ENCODE results near the gene UBE2L5.

Gene UBE2L5

DNA sequence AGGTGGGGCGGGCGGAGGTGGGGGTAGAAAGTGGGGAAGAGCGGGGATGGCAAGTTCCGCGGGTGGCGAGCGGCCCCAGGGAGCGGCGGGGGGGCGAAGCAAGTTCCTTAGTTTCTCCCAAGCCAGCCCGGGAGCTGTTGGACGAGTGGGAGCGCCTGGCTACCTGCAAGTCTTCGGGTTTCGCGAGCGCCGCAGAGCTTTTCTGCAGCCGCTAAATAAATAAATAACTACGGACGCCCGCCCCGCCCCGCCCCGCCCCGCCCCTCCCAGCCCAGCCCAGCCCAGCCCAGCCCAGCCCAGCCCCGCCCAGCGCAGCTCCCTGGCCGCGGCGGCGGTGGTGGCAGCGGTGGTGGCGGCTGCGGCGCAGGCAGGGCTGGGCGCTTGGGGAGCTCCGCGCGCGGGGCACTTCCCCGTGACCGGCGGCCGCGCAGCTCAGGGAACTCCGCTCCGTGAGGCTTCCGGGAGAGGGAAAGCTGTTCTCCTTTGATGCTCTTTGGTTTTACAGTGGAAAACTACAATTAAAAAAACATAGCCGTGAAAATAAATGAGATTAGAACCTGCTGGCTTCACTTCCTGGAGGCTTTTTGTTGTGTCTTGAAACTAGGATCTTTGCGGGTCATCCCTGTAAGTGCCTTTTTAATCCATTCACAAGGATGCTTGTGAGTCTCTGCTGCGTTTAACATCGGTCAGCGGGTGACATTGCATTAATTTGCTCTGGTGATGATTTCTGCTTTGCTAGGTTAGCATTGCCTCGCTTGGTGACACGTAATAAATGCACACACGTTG lies at the start of gene UBE2L5:
UBE2L5 (plus strand) TSS at position 440 of the 786 bp plus-strand sequence. CDS start 5,498 bp downstream, outside the sequence.
- peak in 1 of 2 experiments; percentile 27 for DNase-seq

- DNase-seq = no peak
Observed at GRCh38 chr13:30373727-30374126, 48.6 kb upstream of the UBE2L5 start.

- DNase-seq = no peak
Observed at GRCh38 chr13:30375265-30375835, 46.9 kb upstream of the UBE2L5 start.

- peak; percentile 51 to 54 for DNase-seq
Observed at GRCh38 chr13:30376426-30377311, 45.6 kb upstream of the UBE2L5 start.

DNA sequence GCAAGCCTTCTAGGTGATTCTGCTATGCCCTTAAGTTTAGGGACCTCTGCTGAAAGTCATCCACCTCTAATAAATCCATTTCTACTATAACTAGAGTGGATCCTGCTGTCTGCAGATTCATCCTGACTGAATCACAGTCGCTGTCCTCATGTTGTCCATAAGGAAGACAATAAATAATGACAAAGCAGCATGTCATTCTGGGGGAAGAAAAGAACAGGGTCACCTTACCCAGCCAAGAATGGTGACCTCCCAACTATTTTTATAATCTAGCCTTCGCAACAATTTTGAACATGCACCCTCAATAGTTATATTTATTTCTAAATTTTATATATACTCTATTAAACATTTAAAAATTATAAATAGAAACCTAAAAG lies 45.0 kb upstream of the UBE2L5 start:
- no peak for DNase-seq

GRCh38 chr13:30378191-30378590 lies 44.1 kb upstream of the UBE2L5 start:
- no peak for DNase-seq

GRCh38 chr13:30381049-30381448 lies 41.2 kb upstream of the UBE2L5 start:
- no peak for DNase-seq

GRCh38 chr13:30382836-30383525 lies 39.3 kb upstream of the UBE2L5 start:
- DNase-seq = no peak

DNA sequence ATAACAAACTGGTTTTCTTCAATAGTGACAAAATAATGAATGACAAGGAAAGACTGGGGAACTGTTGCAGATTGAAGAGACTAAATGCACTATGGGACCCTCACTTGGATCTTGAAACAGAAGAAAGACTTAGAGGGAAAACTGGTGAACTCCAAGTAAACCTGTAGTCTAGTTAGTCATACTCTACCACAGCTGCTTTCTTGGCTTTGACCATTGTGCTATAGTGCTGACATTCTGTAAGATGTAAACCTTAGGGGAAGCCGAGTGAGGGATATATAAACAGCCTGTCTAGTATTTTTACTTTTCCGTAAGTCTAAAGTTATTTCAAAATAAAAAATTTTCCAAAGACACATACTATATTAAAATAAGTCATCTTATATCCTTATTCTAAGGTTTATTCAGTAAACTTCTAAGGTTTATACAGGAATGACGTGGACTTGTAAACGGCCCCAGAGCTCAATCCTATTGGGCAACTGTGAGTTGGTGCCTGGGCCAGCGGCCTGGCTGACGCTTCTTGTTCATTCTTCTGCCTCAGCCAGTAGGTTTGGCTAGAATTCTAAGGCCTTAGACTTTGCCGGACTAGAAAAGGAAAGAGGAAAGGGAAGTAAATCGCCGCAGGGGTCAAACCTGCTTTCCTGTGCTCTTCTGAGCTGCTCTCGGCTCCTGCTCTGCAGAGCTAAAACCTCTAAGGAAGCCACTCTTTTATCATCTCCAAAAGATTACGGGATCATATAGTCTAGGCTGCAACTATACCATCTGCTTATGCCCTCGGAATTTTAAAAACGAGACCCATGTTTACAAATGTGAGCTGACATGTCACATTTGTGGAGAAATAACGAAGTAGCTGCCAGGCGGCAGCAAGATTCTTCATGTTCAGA lies 33.6 kb upstream of the UBE2L5 start:
- DNase-seq = no peak

GRCh38 chr13:30391956-30392680 lies 30.2 kb upstream of the UBE2L5 start:
- no peak for DNase-seq

DNA sequence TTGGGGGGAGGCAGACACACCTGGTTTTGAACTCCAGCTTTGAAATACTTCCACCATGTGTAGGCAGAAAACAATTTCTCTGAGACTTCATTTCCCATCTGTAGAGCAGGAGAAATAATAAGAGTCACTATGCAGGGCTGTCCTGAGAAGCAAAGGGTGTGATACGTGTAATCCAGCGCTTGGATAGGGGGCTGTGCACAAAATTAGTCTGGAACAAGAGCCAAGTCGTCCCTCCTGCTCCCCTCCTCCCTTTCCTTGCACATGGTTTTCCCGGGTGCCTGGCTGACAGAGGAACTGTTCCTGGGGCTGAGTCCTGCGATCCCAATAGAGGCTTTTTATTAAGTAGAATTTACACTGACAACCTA lies 29.6 kb upstream of the UBE2L5 start:
- no peak for DNase-seq

GRCh38 chr13:30394751-30395191 lies 27.5 kb upstream of the UBE2L5 start:
- DNase-seq = peak; percentile 5 to 7

DNA sequence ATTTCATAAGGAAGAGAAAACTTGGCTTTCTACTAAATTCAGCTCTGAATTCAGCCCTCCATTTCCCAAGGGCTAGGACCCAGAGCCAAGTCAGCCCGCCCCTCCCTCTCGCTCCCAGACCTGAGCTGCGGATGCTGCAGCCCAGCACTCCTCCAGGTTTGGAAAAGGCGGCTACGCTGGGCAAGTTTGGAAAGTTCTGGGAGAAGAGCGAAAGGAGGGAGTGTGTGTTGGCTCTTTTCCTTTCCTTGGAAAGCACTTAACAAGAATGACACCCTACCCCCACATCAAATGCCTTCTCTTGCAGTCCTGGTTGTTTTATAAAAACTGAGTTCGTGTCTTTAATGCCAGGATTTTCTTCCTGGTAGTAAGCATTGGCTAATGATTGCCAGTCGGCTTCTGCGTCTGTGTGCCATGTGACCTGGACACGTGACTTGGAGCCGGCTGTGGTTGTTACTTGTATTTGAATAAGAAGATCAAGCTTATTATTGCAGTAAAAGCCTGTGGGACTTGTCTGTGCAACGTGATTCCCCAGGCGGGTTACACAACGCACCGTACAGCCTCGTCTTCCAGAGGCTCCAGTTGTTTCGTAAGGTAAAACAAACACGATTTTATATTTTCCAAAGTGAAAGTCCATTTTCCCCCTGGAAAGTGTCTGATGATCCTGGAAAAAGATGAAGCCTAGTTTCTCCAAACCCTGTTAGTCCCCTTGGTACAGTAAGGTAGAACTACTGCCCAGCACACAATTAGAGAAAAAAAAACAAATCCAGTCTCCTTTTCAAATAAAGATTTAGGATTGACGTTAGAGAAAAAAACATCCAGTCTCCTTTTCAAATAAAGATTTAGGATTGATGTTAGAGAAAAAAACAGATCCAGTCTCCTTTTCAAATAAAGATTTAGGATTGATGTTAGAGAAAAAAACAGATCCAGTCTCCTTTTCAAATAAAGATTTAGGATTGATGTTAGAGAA lies 26.8 kb upstream of the UBE2L5 start:
- peak; percentile 47 to 49 for DNase-seq

DNA sequence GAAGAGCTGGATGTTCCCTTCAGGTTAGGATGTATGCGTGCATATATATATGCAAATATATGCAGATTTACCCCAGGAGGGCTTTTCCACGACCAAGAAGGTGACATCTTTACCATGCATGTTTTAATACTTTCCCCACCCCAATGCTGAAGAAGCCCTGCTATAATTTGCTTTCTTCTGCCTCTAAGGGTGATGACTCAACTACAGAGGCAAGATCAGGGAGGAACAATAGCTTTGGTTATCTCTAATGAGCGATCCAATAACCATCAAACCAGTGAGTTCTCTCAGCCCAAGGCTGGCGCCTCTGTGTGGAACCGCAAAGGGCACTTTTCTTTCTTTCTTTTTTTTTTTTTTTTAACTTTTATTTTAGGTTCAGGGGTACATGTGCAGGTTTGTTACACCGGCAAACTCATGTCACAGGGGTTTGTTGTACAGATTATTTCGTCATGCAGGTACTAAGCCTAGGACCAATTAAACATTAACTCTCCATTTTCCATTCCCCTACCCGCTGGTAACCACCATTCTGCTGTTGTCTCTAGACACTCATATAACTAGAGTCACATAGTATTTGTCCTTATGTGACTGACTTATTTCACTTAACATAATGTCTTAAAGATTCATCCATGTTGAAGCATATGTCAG lies 25.7 kb upstream of the UBE2L5 start:
- no peak for DNase-seq

GRCh38 chr13:30398601-30399072 lies 23.7 kb upstream of the UBE2L5 start:
- DNase-seq = no peak

GRCh38 chr13:30400376-30400775 lies 21.9 kb upstream of the UBE2L5 start:
- no peak for DNase-seq

DNA sequence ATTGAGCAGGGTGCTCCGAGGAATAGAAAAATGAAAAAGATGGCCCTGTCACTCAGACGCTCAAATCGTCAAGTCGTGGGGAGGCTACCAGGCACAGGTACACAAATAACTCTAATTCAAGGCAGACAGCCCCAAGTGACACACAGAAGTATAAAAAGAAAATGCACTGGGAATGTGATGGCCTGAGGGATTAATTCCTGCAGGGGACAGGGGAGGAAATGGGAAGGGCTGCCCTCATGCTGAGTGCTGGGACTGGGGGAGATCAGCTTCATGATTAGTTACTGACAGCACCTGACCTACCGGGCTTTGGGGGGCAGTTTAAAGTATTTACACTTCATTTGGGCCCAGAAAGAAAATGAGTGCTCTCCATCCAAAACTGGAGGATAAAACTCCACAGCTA lies 20.9 kb upstream of the UBE2L5 start:
- DNase-seq = no peak

DNA sequence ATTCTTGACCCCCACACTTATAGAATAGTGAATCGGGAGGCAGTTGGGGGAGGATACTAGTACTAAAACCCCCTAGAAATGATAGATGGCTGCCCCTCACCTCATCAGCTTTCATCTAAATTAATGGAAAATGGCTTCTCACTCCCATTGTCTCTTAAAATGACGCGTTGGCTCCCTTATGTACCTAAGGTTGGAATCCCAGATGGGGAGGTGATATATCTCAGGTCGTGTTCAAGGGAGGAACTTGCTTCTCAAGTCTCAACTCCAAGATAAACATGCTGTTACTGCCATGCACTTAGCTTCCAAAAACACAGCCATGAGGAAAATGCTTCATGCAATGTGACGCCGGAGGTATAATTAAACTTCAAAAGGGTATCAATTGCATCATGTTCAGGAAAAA lies 18.8 kb upstream of the UBE2L5 start:
- DNase-seq = no peak

- DNase-seq = no peak
Observed at GRCh38 chr13:30404207-30404606, 18.1 kb upstream of the UBE2L5 start.
